HG03439 (cell line): ENCODE measurements around the gene RGMB.

Experiments used
- ATAC-seq: cut with Tn5 transposase; IDR thresholded peaks from one replicate; pipeline ENCODE4 v1.9.1; 2021; ENCODE audit warnings: mild to moderate bottlenecking, moderate library complexity; ENCODE audit not compliant: unreplicated experiment

RGMB gene

GRCh38 chr5:98767581-98767980 lies 5.9 kb upstream of the RGMB start:
- no peak for ATAC-seq

GRCh38 chr5:98768160-98768959 lies 5.1 kb upstream of the RGMB start:
- peak; percentile 38 for ATAC-seq

GRCh38 chr5:98768960-98769209 lies 4.6 kb upstream of the RGMB start:
- ATAC-seq = no peak

- no peak for ATAC-seq
These were observed 4.1 kb upstream of the RGMB start for GRCh38 chr5:98769210-98769958.

DNA sequence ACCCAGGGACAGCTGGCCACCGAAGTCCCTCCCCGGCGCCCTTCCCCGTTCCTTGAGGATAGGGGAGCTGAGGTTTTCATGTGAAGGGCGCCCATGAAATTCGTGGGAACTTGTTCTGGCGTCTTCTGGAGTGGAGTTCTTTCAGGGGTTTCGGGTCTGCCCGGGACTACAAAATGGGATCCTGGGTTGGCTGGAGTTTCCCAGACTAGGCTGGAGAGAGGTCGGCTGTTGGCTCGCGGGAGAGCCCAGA lies 3.6 kb upstream of the RGMB start:
- no peak for ATAC-seq

DNA sequence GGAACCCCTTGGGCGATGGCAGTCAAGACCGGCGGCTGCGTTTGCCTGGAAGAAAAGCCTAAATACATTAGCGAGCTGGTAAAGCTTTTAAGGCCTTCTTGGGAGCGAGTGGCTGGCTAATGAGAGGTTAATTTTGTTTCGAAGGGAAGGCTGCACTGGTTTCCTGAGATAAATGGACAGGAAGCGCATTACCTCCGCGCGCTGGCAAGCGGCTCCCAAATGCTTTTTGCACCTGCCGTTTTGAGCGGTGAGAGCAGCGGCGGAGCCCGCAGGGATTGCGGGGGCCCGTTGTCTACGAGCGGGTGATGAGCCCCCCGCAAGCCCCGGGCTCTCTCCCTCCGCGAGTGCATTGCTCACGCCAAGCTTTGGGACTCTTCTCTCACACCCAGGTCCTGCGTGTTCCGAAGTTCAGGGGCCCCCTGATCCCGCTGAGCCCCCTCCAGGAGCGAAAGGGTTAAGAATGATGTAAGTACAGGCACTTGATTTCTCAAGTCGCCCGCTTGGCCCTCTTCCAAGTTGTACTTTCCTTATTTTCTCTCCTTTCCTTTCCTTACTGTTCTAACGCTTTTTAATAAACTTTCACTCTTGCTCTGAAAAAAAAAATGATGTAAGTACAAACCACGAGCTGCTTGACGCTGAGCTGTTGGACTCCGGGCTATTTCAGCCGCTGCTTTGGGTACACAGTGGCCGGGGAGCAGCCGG lies 3.1 kb upstream of the RGMB start:
- no peak for ATAC-seq

GRCh38 chr5:98770911-98771322 lies 2.5 kb upstream of the RGMB start:
- ATAC-seq = no peak

GRCh38 chr5:98771382-98772109 lies 1.9 kb upstream of the RGMB start:
- no peak for ATAC-seq

GRCh38 chr5:98772415-98773213 lies 849 bp upstream of the RGMB start:
- ATAC-seq = peak; percentile 17

- ATAC-seq = no peak
These were observed 324 bp upstream of the RGMB start for GRCh38 chr5:98773214-98773463.

DNA sequence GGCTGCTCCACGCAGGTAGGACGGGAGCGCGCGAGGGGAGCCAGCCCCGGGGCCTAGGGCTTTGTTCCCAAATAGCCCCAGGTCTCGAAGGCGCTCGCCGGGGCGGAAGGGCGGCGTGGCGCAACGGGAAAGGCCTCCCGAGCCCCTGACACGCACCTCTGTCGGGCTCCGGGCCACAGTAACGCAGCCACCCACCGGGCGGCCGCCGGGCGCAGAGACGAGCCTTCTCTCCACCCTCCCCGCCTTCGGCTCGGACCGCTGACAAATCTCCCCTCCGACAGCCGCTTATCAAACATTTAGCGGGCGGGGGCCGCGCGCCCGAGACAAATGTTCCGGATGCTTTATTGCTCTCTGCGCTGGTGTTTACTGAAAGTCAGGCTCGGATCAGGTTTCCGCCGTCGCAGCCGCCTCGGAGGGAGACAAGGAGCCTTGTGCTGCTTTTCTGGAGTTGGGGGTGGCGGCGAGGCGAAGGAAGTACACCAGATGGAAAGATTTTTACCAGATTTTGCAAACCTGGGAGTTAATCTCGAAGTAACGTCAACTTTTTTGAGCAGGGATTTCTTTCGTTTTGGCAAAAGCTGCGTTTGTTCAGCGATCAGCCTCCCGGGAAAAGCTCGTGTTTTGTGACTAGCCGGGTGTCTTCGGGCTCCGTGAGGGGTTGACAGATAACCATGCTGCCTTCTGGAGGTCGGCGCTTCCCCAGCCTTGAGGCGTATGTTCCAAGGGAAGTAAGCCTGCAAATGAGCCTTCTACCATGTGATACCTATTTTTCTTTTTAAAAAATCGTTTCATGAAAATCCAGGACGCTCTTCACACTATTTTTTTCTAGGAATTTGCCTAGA lies 950 bp downstream of the RGMB start:
- peak; percentile 40 for ATAC-seq

GRCh38 chr5:98775246-98776065 lies 2.0 kb downstream of the RGMB start:
- ATAC-seq = no peak

- ATAC-seq = no peak
These were observed 2.7 kb downstream of the RGMB start for GRCh38 chr5:98776066-98776705.

- no peak for ATAC-seq
These were observed 3.8 kb downstream of the RGMB start for GRCh38 chr5:98777295-98777694.

DNA sequence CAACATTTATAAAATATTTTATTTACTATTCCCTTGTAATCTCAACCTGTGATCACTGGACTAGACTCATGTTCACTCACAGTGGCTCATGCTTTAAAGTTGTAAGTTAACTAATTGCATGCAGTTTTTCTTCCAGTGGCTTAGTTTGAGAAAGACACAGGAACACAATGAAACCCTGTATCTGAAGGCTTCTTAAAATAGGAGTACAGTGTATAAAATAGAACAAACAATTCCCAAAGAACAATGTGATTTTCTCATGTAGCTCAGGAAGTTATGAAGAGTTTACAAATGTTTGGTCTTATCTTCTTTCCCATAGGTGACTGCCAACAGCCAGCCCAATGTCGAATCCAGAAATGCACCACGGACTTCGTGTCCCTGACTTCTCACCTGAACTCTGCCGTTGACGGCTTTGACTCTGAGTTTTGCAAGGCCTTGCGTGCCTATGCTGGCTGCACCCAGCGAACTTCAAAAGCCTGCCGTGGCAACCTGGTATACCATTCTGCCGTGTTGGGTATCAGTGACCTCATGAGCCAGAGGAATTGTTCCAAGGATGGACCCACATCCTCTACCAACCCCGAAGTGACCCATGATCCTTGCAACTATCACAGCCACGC lies 5.9 kb downstream of the RGMB start:
- no peak for ATAC-seq

DNA sequence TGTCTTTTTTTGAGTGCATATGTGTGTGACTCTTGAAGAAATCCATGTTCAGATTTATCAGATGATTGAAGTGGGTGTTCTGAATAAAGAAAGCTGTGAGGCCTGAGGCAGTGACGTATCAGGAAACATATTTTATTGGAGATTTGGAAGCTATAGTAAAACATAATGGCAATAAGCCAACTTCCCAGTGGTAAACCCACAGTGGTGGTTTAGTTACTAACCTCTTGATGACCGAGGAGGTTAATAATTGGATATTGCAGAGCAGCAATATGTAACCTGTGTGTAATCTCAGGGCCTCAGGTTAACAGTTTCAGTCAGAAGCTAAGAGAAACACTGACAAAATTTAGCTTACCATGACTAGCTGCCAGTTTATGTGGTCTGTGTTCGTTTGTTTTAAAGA lies 6.9 kb downstream of the RGMB start:
- ATAC-seq = no peak

DNA sequence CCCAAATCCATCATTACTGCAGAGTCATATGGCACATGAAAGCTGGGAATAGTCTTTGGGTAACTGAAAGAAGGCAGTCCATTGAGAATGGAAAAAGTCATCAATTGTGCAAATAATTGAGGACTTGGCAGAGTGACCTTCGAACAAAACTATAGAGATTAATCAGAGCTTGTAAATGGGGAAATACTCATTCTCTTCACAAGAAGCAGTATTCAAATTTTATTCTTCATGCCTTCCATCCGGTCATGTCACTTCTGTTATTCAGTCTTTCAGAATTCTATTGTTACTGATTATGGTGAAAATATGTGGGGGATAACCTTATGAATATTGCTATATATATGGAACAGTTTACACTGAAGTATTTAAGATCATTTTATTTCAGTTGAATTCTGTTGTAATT lies 8.1 kb downstream of the RGMB start:
- ATAC-seq = no peak

GRCh38 chr5:98781964-98782363 lies 8.5 kb downstream of the RGMB start:
- ATAC-seq = no peak
